ENCODE data around the gene TOM1. TPM values are rescaled to one million over a fixed set of nuclear protein-coding genes. Genes with fewer than 3 reads are reported as not detected.
"Not testable (repeated sequence)": the region's sequence is repeated elsewhere in the genome, so short reads cannot be mapped to it uniquely, and the experiment has no call there.

The TOM1 gene
- polyA plus RNA-seq, 1 of the 3 experiments (the other 2 are of a cell fraction): 26.9 TPM

DNA sequence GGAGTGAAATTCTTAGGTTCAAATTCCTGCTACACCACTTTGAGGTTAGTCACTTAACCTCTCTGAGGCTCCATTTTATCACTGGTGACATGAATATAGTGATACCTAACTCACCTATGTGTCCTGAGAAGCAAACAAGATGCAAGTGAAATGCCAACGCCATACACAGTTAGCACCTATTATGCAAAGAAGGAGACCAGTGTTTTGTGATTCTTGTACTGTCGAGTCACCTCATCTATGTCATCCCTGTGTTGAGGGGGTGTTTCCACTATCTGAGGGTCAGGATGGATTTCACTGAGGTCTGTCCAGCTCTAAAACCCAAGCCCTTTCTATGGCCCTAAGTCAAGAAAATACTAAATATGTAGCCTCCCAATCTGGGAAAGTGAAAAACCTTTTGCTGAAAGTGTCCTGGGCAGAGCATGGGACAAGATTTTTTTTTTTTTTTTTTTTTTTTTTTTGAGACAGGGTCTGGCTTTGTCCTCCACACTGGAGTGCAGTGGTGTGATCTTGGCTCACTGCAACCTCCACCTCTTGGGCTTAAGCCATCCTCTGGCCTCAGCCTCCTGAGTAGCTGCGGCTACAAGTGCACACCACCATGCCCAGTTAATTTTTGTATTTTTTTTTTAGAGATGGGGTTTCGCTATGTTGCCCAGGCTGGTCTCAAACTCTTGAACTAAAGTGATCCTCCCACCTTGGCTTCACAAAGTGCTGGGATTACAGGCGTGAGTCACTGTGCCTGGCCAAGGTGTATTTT is 95.3 kb downstream of the TOM1 start:
- no peaks in the 10 kb centered on the region for H4K20me1 ChIP-seq (ENCODE audit: insufficient read depth)
- no peaks in the 10 kb centered on the region for H3K9me2 ChIP-seq
- DNase-seq: no peak
- peaks cover 4% of the 10 kb centered on the region for H3F3A ChIP-seq (replicated peaks; ENCODE audit: insufficient read depth)
- no peak overlapping the region for H3K4me3 ChIP-seq (ENCODE audit: low read depth in 2 of 2, low read length in 1 of 2)
- H3K27me3 ChIP-seq (ENCODE audit: insufficient read depth): no peaks in the 10 kb centered on the region
- H3K9ac ChIP-seq: no peak overlapping the region
- H3K4me1 ChIP-seq (ENCODE audit: control insufficient read depth in 1 of 2, insufficient read depth in 2 of 2, low read depth in 1 of 2, low read length in 1 of 2): no peaks in the 10 kb centered on the region; a peak in 1 of 4 replicates
- H3K36me3 ChIP-seq (replicated peaks in 1 of 2; ENCODE audit: control insufficient read depth in 1 of 2, insufficient read depth in 2 of 2, low read length in 1 of 2): peaks cover 0 to 6% of the 10 kb centered on the region in 2 experiments
- 97% methylated on average over 5 of the region's 5 CpGs for WGBS (ENCODE audit: low lambda C conversion rate)
- CTCF ChIA-PET: interaction anchor here (1.1 to 2.1 kb wide), 2 partner anchors 10 to 44 kb away, joined by 3 to 7 read pairs; no protein-coding TSS in a partner anchor
- H3K27ac ChIP-seq (ENCODE audit: low read depth in 2 of 2, low read length in 1 of 2): no peak overlapping the region
- no peak overlapping the region for H2AFZ ChIP-seq (ENCODE audit: low read depth)
- no peak overlapping the region for H3K4me2 ChIP-seq
- POLR2A ChIA-PET: no interaction called here
- TF ChIP-seq TAF1 (IDR thresholded peaks at IDR 0.05; ENCODE audit: borderline replicate concordance, low read depth, low read length): no peak
- TF ChIP-seq, protein P1, sequence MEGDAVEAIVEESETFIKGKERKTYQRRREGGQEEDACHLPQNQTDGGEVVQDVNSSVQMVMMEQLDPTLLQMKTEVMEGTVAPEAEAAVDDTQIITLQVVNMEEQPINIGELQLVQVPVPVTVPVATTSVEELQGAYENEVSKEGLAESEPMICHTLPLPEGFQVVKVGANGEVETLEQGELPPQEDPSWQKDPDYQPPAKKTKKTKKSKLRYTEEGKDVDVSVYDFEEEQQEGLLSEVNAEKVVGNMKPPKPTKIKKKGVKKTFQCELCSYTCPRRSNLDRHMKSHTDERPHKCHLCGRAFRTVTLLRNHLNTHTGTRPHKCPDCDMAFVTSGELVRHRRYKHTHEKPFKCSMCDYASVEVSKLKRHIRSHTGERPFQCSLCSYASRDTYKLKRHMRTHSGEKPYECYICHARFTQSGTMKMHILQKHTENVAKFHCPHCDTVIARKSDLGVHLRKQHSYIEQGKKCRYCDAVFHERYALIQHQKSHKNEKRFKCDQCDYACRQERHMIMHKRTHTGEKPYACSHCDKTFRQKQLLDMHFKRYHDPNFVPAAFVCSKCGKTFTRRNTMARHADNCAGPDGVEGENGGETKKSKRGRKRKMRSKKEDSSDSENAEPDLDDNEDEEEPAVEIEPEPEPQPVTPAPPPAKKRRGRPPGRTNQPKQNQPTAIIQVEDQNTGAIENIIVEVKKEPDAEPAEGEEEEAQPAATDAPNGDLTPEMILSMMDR (IDR thresholded peaks at IDR 0.05): no peak
- no peak for TF ChIP-seq EZH2phosphoT487 (IDR thresholded peaks at IDR 0.05; ENCODE audit: borderline replicate concordance, low read depth)
- H3K79me2 ChIP-seq (ENCODE audit: insufficient read depth): peaks cover under 1% of the 10 kb centered on the region
- H3K9me3 ChIP-seq: no peaks in the 10 kb centered on the region

DNA sequence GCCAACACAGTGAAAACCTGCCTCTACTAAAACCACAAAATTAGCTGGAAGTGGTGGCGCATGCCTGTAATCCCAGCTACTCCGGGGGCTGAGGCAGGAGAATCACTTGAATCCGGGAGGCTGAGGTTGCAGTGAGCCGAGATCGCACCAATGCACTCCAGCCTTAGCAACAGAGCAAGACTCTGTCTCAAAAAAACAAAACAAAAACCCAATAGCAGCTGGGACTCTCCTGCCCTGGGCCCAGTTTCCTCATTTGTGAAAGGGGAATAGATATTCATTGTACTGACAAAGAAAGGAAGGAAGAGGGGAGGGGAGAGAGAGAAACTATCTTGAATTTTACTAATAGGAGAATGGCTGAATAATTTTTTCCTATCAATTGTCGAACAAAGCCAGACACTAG is 96.9 kb downstream of the TOM1 start:
- H3K27ac ChIP-seq (ENCODE audit: low read depth in 2 of 2, low read length in 1 of 2); H3K9me2 ChIP-seq; H4K20me1 ChIP-seq (ENCODE audit: insufficient read depth); H3F3A ChIP-seq (replicated peaks; ENCODE audit: insufficient read depth); H2AFZ ChIP-seq (ENCODE audit: low read depth); H3K4me1 ChIP-seq (ENCODE audit: control insufficient read depth in 1 of 2, insufficient read depth in 2 of 2, low read depth in 1 of 2, low read length in 1 of 2); H3K27me3 ChIP-seq (ENCODE audit: insufficient read depth); H3K4me3 ChIP-seq (ENCODE audit: low read depth in 2 of 2, low read length in 1 of 2); H3K9me3 ChIP-seq; CTCF ChIA-PET; DNase-seq; H3K4me2 ChIP-seq; H3K9ac ChIP-seq; H3K36me3 ChIP-seq (replicated peaks in 1 of 2; ENCODE audit: control insufficient read depth in 1 of 2, insufficient read depth in 2 of 2, low read length in 1 of 2): not testable (repeated sequence)
- POLR2A ChIA-PET: interaction anchor here (0.6 kb wide), 1 partner anchor 39 kb away, joined by 4 read pairs; no protein-coding TSS in a partner anchor
- H3K79me2 ChIP-seq (ENCODE audit: insufficient read depth): peaks cover 17% of the 10 kb centered on the region
- 88% methylated on average over 6 of the region's 6 CpGs for WGBS (ENCODE audit: low lambda C conversion rate)

GRCh38 chr22:35397095-35397904 is 97.6 kb downstream of the TOM1 start:
- Histone ChIP-seq H3K9me3 (no peaks in the 10 kb centered on the region), H3K9me2 (no peaks in the 10 kb centered on the region), H3K4me1 (ENCODE audit: control insufficient read depth in 1 of 2, insufficient read depth in 2 of 2, low read depth in 1 of 2, low read length in 1 of 2) (no peaks in the 10 kb centered on the region; a peak in 2 of 4 replicates), H3F3A (replicated peaks; ENCODE audit: insufficient read depth) (peaks cover 4% of the 10 kb centered on the region), H2AFZ (ENCODE audit: low read depth) (no peak overlapping the region), H3K27me3 (ENCODE audit: insufficient read depth) (no peaks in the 10 kb centered on the region), H3K4me3 (ENCODE audit: low read depth in 2 of 2, low read length in 1 of 2) (no peak overlapping the region), H3K27ac (ENCODE audit: low read depth in 2 of 2, low read length in 1 of 2) (no peak overlapping the region), H4K20me1 (ENCODE audit: insufficient read depth) (no peaks in the 10 kb centered on the region), H3K4me2 (no peak overlapping the region), H3K9ac (no peak overlapping the region), H3K36me3 (replicated peaks in 1 of 2; ENCODE audit: control insufficient read depth in 1 of 2, insufficient read depth in 2 of 2, low read length in 1 of 2) (no peaks in the 10 kb centered on the region), H3K79me2 (ENCODE audit: insufficient read depth) (peaks cover 23% of the 10 kb centered on the region)
- CTCF ChIA-PET: no interaction called here
- WGBS (ENCODE audit: low lambda C conversion rate): 85% methylated on average over 13 of the region's 13 CpGs
- DNase-seq: no peak
- POLR2A ChIA-PET: no interaction called here
- no peak for TF ChIP-seq TCF12 (IDR thresholded peaks at IDR 0.05)
- no peak for TF ChIP-seq ELF1 (IDR thresholded peaks at IDR 0.05)

Small RNA genes within 50 kb of the gene (small RNA-seq; reads per million reads assigned to genes)
- gene MIR3909 (0 to 10.8 (median 8.6) reads per million in 7 experiments), gene MIR6069 (0 reads per million in 7 experiments)

Other genes starting within 250 kb of the TOM1 start
- not detected in 2 replicates for gene ISX, start 233.7 kb upstream of the TOM1 start, polyA plus RNA-seq (2012; rRNA removed)
- gene HMGXB4, start 42.4 kb upstream of the TOM1 start, polyA plus RNA-seq (2012; rRNA removed): 16.5 and 21.7 TPM in 2 replicates
- gene HMOX1, start 81.2 kb downstream of the TOM1 start, polyA plus RNA-seq (2012; rRNA removed): 12.9 and 13.7 TPM in 2 replicates
- gene MCM5, start 100.2 kb downstream of the TOM1 start, polyA plus RNA-seq (2012; rRNA removed): 31.6 and 42.9 TPM in 2 replicates
- 0.13 and 0.30 TPM in 2 replicates for gene RASD2, start 240.9 kb downstream of the TOM1 start, polyA plus RNA-seq (2012; rRNA removed)

All from SK-N-SH (cell line).